GM12878 (cell line): ENCODE results near the gene PASK.

Experiments
- CTCF ChIP-seq, 3 experiments: IDR thresholded peaks in 2 of 3; conservative IDR thresholded peaks in 1 of 3; 2 replicates each; pipeline ENCODE4 v1.5.1; 2011; ENCODE audit warnings: low read depth in 3 of 3, low read length in 3 of 3, mild to moderate bottlenecking in 3 of 3, control low read depth in 2 of 3, moderate library complexity in 2 of 3, inconsistent platforms in 1 of 3, mixed read lengths in 1 of 3; ENCODE audit not compliant: control insufficient read depth in 2 of 3, insufficient read depth in 1 of 3; ENCODE audit errors: extremely low read depth in 1 of 3
- HDAC2 ChIP-seq: fragments of 200-600 bp; sonication (generic); IDR thresholded peaks from 2 replicates; pipeline ENCODE4 v1.6.1; 2017
- NFXL1 ChIP-seq: fragments of 450-650 bp; IDR thresholded peaks from 2 replicates; pipeline ENCODE4 v1.6.1; 2017; ENCODE audit warnings: antibody characterized with exemption, mild to moderate bottlenecking, borderline replicate concordance
- POLR2A ChIP-seq: IDR thresholded peaks from 2 replicates; pipeline ENCODE4 v1.6.1; 2011; ENCODE audit warnings: low read depth, mild to moderate bottlenecking, low read length
- PRDM15 ChIP-seq: fragments of 450-650 bp; formaldehyde crosslinking; IDR thresholded peaks from 2 replicates; pipeline ENCODE4 v1.4.0; 2020; ENCODE audit warnings: mild to moderate bottlenecking, moderate library complexity
- SIN3A ChIP-seq: IDR thresholded peaks from 2 replicates; pipeline ENCODE4 v1.6.1; 2012; ENCODE audit warnings: low read depth, low read length, improper control_type of control experiment
- WRNIP1 ChIP-seq: IDR thresholded peaks from 2 replicates; pipeline ENCODE4 v1.6.1; 2011; ENCODE audit warnings: low read depth, low read length, improper control_type of control experiment, borderline replicate concordance

- no peak for TF ChIP-seq NFXL1
- no peak for TF ChIP-seq HDAC2
- no peak for TF ChIP-seq WRNIP1
- no peak for TF ChIP-seq POLR2A
- TF ChIP-seq CTCF (IDR thresholded peaks at IDR 0.05 in 2 of 3, conservative IDR thresholded peaks at IDR 0.05 in 1 of 3; ENCODE audit: control insufficient read depth in 2 of 3, extremely low read depth in 1 of 3, insufficient read depth in 1 of 3, low read depth in 3 of 3, low read length in 3 of 3), result no peak
- no peak for TF ChIP-seq SIN3A
- TF ChIP-seq PRDM15 (CRISPR knock-in tag), result no peak
Observed at GRCh38 chr2:241185961-241186360, 36.7 kb upstream of the PASK start.
